LNCaP clone FGC (cell line): Measurements from ENCODE around the gene ATP11A.

Experiments used
- DNase-seq: peaks from one replicate; pipeline ENCODE4 v3.0.0-alpha.2; 2011; ENCODE audit warnings: low read depth
- H3K4me3 ChIP-seq: 2 replicates; pipeline ENCODE4 v1.5.1; 2011; ENCODE audit warnings: mild to moderate bottlenecking, low read depth, low read length, control low read depth
- TF ChIP-seq, protein P1 (sequence below): IDR thresholded peaks from 2 replicates; pipeline ENCODE4 v1.5.1; 2012; ENCODE audit warnings: mild to moderate bottlenecking; ENCODE audit not compliant: control insufficient read depth, insufficient read depth; ENCODE audit errors: extremely low read depth

Gene ATP11A

DNA sequence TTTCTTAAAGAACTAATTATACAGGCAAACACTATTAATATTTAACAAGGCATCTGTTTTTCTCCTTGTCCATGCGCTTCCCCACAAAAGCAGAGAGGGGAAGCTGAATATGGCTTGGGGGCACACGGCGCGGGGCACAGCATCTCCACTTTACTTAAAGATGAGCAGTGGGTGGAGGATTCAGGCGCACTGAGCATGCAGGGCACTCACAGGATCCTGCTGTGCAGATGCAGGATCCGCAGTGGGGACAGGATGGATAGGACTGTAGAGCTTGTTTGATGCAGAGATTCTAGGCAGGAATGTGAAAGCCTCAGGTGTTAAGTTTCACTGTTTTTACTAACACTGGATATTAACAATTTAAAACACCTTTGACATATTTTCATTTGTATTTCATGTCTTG, 43.3 kb downstream of the ATP11A start:
- TF ChIP-seq, protein P1, sequence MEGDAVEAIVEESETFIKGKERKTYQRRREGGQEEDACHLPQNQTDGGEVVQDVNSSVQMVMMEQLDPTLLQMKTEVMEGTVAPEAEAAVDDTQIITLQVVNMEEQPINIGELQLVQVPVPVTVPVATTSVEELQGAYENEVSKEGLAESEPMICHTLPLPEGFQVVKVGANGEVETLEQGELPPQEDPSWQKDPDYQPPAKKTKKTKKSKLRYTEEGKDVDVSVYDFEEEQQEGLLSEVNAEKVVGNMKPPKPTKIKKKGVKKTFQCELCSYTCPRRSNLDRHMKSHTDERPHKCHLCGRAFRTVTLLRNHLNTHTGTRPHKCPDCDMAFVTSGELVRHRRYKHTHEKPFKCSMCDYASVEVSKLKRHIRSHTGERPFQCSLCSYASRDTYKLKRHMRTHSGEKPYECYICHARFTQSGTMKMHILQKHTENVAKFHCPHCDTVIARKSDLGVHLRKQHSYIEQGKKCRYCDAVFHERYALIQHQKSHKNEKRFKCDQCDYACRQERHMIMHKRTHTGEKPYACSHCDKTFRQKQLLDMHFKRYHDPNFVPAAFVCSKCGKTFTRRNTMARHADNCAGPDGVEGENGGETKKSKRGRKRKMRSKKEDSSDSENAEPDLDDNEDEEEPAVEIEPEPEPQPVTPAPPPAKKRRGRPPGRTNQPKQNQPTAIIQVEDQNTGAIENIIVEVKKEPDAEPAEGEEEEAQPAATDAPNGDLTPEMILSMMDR = no peak
- no peak for DNase-seq
- no peak overlapping the region for H3K4me3 ChIP-seq

DNA sequence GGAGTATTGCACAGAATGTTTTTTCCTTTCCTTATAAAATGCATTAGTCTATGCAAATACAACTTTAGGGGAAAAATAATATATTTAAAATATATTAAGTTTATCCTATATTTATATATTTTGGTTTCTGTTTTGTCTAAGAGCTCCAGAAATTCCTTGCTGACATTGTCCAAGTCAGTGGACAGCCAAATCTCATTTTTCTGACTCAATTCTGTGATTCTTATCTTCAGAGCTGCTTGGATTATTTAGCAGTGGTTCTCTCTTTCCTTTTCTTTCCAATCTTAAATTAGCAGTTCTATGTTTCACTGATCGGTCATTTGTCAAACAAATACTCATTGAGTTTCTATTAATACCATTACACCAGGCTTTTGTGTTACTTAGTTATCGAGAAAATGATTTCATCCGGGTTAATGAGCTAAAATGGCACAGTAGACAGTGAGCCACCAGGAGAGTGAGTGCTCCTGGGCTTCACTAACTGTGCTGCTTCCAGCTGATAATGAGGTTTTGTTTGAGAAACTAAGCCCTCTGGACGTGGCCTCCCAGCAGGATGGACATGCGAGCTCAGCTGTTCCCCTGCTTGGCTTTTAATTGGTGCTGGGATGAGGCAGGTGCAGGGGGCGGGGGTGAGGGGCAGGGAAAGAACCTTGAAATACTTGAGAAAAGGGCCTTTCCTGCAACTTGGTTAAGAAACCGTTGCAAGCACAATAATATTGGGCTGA, 44.0 kb downstream of the ATP11A start:
- TF ChIP-seq, protein P1 = no peak
- DNase-seq = no peak
- no peak overlapping the region for H3K4me3 ChIP-seq

DNA sequence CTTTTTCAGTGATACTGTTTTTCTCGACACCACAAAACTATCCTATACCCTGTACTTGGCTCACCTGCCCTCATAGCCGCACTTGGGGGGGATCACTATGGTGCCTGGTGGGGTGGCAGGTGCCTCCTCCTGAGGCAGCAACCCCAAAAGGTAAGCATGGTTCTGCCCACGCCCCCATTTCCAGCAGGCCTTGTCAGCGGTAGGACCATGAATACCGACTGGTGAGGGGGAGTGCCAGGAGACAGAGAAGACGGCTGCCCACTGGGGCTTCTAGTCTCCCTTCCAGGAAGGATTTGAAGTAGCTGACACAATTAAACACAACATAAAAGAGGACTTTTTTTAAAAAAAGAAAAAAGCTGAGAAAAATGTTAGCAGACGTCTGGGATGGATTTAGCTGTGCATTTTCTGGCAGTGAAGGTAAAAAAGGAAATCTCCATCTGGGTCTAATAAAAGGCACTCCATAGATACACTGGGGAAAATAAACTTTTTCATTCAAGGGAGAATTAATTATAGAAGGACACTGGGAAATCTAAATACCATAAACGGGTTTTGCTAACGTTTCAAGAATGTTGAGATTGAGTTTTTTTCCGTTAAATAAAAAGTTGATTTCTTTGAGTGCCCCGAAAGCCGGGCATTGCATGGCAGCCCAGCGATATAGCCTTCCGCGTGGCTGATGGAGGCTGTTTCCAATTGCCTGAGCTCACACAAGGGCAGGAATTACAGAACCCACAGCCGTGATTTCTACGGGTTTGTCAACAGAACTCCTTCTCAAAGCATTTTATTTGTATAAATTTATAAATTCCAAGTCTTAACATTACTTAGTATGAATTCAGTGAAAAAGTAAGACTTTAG, 45.1 kb downstream of the ATP11A start:
- DNase-seq = no peak
- H3K4me3 ChIP-seq = no peak overlapping the region
- TF ChIP-seq, protein P1 = no peak

DNA sequence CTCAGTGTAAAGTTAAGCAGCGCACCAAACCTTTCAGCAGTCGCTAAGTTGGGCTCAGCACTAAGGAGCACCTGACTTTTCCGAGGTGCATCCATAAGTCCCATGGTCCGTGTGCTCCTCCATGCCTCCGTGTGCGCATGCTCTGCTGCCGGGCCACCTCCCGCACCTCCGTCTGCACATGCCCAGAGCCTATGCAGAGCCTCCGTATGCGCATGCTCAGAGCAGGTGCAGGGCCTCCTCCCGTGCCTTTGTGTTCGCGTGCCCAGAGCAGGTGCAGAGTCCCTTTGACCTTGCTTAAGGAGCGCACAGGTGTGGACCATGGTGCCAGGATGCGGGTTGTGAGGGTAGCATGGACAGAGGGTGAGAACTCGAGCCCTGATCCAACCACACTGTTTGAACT, 46.0 kb downstream of the ATP11A start:
- DNase-seq = no peak
- no peak overlapping the region for H3K4me3 ChIP-seq
- TF ChIP-seq, protein P1 = no peak

DNA sequence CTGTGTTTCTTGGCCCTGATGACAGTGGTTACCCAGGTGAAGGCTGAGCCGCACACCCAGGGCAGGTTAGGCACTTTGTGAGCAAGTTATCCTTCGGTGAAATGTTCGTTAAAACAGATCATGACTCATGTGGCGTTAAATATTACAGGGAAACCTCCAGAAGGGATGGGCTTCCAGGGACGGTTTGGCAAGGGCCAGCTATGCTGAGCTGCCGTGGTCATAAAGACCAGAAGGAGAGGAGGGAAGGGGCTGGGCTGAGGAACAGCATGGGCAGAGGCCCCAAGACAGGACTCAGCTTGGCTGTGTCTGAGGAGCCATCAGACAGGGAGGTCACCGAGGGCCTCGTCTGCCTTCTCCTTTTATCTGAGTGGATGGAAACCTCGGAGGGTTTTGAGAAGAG, 47.5 kb downstream of the ATP11A start:
- no peak for DNase-seq
- H3K4me3 ChIP-seq = no peak overlapping the region
- TF ChIP-seq, protein P1 = no peak

DNA sequence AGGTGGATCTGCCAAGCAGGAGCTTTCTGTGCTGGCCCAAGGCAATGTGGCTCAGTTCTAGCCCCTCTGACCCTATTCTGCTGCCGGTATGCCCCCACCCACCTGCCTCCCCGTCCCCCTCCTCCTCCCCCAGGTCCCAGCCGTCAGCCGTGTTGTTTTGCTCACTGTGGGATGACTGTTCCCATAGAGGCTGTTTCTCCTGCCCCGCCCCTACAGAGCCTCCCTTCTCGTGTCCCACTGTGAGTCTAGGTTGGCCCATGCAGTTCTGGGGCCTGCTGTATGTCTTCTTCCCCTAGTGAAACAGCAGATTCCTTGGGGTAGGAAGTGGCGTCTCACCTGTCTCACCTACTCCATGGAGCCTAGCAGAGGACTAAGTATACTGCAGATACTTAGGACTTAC, 48.8 kb downstream of the ATP11A start:
- TF ChIP-seq, protein P1 = no peak
- H3K4me3 ChIP-seq = no peak overlapping the region
- DNase-seq = no peak
